Measurements from ENCODE around the gene STYXL1.

DNA sequence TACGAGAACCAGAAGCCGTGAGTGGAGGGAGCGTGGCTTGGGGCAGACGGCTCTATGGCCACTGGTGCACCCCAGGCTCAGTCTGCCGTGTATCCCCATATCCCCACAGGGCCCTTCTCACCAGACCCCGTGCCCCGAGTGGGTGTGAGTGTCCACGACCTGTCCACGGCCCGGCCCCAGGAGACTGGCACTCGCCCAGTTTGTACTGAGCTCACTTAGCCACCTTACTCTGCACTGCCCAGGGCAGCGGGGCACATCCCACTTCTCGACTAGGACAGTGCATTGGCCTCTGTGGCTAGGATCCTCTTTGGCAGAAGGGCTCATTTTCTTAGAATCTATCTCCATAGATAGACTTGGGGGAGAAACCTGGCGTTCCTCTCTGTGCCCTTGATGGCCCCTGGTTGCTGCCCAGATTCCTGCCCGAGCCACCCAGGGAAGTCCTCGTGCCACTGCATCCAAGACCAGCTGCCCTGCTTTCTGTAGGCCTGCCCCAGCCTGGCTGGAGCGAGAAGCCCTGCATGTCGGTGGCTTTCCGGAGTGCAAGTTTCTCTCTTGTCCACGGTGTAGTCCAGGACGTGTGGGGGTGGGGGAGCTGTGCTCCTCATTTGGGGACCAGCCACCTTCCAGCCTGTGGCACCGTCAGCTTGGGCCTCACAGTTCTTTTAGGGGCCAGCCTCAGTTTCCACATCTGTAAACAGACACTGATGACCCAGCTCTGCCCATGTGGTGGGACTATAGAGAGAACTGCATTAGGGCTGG lies 65.3 kb downstream of the STYXL1 start:
- TF ChIP-seq ZNF331 (CRISPR knock-in tag; IDR thresholded peaks at IDR 0.05; ENCODE audit: low read depth) (no peak), CTCF (conservative IDR thresholded peaks at IDR 0.05; ENCODE audit: low read depth in 2 of 2) (no peak), POLR2AphosphoS5 (IDR thresholded peaks at IDR 0.05; ENCODE audit: low read depth) (no peak), CREB1 (CRISPR knock-in tag; IDR thresholded peaks at IDR 0.05; ENCODE audit: low read depth) (no peak), EZH2 (IDR thresholded peaks at IDR 0.05; ENCODE audit: low read depth, unreplicated experiment) (no peak), NANOG (IDR thresholded peaks at IDR 0.05; ENCODE audit: borderline replicate concordance) (no peak), ZNF114 (CRISPR knock-in tag; IDR thresholded peaks at IDR 0.05) (no peak)
- TF ChIP-seq, protein P1, sequence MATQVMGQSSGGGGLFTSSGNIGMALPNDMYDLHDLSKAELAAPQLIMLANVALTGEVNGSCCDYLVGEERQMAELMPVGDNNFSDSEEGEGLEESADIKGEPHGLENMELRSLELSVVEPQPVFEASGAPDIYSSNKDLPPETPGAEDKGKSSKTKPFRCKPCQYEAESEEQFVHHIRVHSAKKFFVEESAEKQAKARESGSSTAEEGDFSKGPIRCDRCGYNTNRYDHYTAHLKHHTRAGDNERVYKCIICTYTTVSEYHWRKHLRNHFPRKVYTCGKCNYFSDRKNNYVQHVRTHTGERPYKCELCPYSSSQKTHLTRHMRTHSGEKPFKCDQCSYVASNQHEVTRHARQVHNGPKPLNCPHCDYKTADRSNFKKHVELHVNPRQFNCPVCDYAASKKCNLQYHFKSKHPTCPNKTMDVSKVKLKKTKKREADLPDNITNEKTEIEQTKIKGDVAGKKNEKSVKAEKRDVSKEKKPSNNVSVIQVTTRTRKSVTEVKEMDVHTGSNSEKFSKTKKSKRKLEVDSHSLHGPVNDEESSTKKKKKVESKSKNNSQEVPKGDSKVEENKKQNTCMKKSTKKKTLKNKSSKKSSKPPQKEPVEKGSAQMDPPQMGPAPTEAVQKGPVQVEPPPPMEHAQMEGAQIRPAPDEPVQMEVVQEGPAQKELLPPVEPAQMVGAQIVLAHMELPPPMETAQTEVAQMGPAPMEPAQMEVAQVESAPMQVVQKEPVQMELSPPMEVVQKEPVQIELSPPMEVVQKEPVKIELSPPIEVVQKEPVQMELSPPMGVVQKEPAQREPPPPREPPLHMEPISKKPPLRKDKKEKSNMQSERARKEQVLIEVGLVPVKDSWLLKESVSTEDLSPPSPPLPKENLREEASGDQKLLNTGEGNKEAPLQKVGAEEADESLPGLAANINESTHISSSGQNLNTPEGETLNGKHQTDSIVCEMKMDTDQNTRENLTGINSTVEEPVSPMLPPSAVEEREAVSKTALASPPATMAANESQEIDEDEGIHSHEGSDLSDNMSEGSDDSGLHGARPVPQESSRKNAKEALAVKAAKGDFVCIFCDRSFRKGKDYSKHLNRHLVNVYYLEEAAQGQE (IDR thresholded peaks at IDR 0.05; ENCODE audit: unreplicated experiment): no peak

Measured in GM23338 (cell line).